A673 (cell line): ENCODE measurements around the gene GPR156. TPM values are rescaled to one million over a fixed set of nuclear protein-coding genes. Genes with fewer than 3 reads are reported as not detected.

Source experiments
- BruUV-seq: library from RNA; stranded (reverse); fragments of 400-500 nt; replicated peaks from 2 replicates; lab custom pipeline; 2021; lab: Mats Ljungman, UMichigan
- CTCF ChIA-PET: fragments of 300-600 bp; sonication (Branson Sonifier 250); formaldehyde crosslinking; loops from one replicate; lab custom pipeline; 2022; ENCODE audit warnings: antibody characterized with exemption; lab: Charles Lee
- POLR2A ChIA-PET: fragments of 300-600 bp; sonication (Branson Sonifier 250); formaldehyde crosslinking; loops from one replicate; lab custom pipeline; 2022; ENCODE audit warnings: antibody characterized with exemption; ENCODE audit not compliant: low non-redundant PET; lab: Charles Lee
- DNase-seq: peaks from one replicate; pipeline ENCODE4 v3.0.0-alpha.2; 2015; ENCODE audit warnings: low spot score
- H3K27ac ChIP-seq: fragments of 200-600 bp; sonication (generic); 2 replicates; pipeline ENCODE4 v1.5.1; 2016; ENCODE audit warnings: mixed run types, low read depth, mild to moderate bottlenecking, mixed read lengths, antibody characterized with exemption, low read length; ENCODE audit not compliant: poor library complexity, severe bottlenecking
- H3K27me3 ChIP-seq: fragments of 200-600 bp; sonication (generic); replicated peaks from 2 replicates; pipeline ENCODE4 v1.6.1; 2017; ENCODE audit warnings: mixed run types, low read depth, mild to moderate bottlenecking, mixed read lengths, antibody characterized with exemption, low read length; ENCODE audit not compliant: insufficient read depth, poor library complexity
- H3K36me3 ChIP-seq: fragments of 200-600 bp; sonication (generic); 2 replicates; pipeline ENCODE4 v1.6.1; 2016; ENCODE audit warnings: mixed run types, mild to moderate bottlenecking, mixed read lengths, antibody characterized with exemption, low read length; ENCODE audit not compliant: insufficient read depth, poor library complexity, severe bottlenecking
- H3K4me1 ChIP-seq: fragments of 200-600 bp; sonication (generic); 2 replicates; pipeline ENCODE4 v1.6.1; 2017; ENCODE audit warnings: mixed run types, mild to moderate bottlenecking, mixed read lengths, antibody characterized with exemption, low read length; ENCODE audit not compliant: insufficient read depth, poor library complexity, severe bottlenecking
- H3K4me3 ChIP-seq: fragments of 200-600 bp; sonication (generic); 2 replicates; pipeline ENCODE4 v1.5.1; 2016; ENCODE audit warnings: low read depth, mixed run types, mild to moderate bottlenecking, mixed read lengths, low read length; ENCODE audit not compliant: poor library complexity, severe bottlenecking
- H3K9me3 ChIP-seq: fragments of 200-600 bp; sonication (generic); 2 replicates; pipeline ENCODE4 v1.6.1; 2016; ENCODE audit warnings: mixed run types, low read depth, mild to moderate bottlenecking, mixed read lengths, antibody characterized with exemption, low read length; ENCODE audit not compliant: poor library complexity, severe bottlenecking
- EZH2 ChIP-seq: fragments of 200-600 bp; sonication (generic); IDR thresholded peaks from 2 replicates; pipeline ENCODE4 v1.6.1; 2017; ENCODE audit warnings: borderline replicate concordance, low read depth, mild to moderate bottlenecking, mixed read lengths, antibody characterized with exemption, low read length; ENCODE audit not compliant: poor library complexity, severe bottlenecking
- intact Hi-C: fragments of 100-400 bp; cut with micrococcal nuclease; formaldehyde crosslinking; loops from one replicate; pipeline ENCODE4 v1.10.0; 2022; ENCODE audit not compliant: unreplicated experiment
- total RNA-seq: library from RNA; stranded (reverse); gene quantifications from 2 replicates; pipeline ENCODE4 v1.2.3, GENCODE V29; 2021
- TF ChIP-seq, protein P1 (sequence below): fragments of 300-800, 200-600 bp; sonication (generic); conservative IDR thresholded peaks from 2 replicates; pipeline ENCODE4 v1.5.1; 2017; ENCODE audit warnings: low read depth, mild to moderate bottlenecking, antibody characterized with exemption, low read length, moderate library complexity, mixed read lengths

The GPR156 gene
- total RNA-seq, 1 experiment from 2014 or later = 0.62 TPM

DNA sequence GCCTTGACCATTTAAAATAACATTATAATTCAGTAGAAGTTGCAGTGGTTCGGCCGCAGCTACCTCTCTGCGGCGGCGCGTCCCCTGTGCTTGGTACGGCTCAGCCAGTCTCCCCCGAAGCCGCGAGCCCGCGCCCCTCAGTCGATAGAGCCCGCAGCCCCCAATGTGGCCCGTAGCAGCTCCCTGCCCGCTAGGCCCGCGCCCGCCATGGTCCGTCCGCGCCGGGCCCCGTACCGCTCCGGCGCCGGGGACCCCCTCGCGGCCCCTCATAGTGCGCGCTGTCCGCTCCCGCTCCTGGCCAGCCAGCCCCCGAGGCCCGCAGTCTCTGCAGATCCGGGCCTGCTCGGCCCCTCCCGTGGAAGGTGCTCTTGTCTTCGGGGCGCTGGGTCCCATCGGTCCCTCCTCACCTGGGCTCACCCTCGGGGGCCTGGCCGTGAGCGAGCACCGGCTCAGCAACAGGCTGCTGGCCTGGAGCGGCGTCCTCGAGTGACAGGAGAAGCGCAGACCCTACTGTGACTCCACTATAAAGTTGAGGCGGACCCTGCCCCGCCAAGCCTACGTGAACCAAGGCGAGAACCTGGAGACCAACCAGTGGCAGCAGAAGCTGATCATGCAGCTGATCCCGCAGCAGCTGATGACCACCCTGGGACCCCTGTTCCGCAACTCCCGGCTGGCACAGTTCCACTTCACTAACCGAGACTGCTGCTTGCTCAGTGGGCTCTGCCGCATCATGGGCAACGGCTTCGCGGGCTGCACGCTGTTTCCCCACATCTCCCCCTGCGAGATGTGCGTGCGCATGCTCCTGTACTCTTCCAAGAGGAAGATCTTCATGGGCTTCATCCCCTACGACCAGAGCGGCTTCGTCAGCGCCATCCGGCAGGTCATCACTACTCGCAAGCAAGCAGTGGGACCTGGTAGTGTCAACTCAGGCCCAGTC is 21.8 kb upstream of the GPR156 start:
- no peaks in the 10 kb centered on the region for H3K9me3 ChIP-seq
- no peak overlapping the region for H3K27ac ChIP-seq
- no peak for DNase-seq
- H3K4me1 ChIP-seq = no peaks in the 10 kb centered on the region
- ChIA-PET CTCF (no interaction called here), POLR2A (interaction anchor here (0.8 kb wide), 1 partner anchor 36 kb away, joined by 3 read pairs; no protein-coding TSS in a partner anchor)
- BruUV-seq = no TSS peak
- no peaks in the 10 kb centered on the region for H3K36me3 ChIP-seq
- H3K4me3 ChIP-seq = no peak overlapping the region
- no peaks in the 10 kb centered on the region for H3K27me3 ChIP-seq
- TF ChIP-seq EZH2 = no peak
- TF ChIP-seq, protein P1, sequence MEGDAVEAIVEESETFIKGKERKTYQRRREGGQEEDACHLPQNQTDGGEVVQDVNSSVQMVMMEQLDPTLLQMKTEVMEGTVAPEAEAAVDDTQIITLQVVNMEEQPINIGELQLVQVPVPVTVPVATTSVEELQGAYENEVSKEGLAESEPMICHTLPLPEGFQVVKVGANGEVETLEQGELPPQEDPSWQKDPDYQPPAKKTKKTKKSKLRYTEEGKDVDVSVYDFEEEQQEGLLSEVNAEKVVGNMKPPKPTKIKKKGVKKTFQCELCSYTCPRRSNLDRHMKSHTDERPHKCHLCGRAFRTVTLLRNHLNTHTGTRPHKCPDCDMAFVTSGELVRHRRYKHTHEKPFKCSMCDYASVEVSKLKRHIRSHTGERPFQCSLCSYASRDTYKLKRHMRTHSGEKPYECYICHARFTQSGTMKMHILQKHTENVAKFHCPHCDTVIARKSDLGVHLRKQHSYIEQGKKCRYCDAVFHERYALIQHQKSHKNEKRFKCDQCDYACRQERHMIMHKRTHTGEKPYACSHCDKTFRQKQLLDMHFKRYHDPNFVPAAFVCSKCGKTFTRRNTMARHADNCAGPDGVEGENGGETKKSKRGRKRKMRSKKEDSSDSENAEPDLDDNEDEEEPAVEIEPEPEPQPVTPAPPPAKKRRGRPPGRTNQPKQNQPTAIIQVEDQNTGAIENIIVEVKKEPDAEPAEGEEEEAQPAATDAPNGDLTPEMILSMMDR = no peak
- intact Hi-C loops = no loop called here

DNA sequence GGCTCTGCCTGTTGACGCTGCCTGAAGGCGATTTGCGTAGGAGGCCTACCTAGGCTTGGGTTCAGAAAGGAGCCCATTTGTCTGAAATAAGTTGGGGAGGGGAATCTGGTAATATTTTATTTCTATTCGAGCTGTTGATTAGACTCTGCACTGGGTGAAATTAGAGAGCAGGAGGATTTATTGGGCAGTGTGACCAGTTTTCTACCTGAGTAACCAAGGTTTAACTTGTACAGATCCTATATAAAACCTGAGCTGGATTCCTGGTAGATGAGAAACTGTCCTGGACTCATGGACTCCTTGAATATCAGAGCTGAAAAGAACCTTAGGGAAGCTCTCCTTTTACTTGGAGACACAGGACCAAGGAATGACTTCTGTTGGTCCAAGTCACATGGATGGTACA is 19.6 kb upstream of the GPR156 start:
- Histone ChIP-seq H3K4me1 (no peaks in the 10 kb centered on the region), H3K27me3 (no peaks in the 10 kb centered on the region), H3K27ac (no peak overlapping the region), H3K36me3 (no peaks in the 10 kb centered on the region), H3K4me3 (no peak overlapping the region), H3K9me3 (no peaks in the 10 kb centered on the region)
- BruUV-seq = no TSS peak
- ChIA-PET CTCF (no interaction called here), POLR2A (no interaction called here)
- DNase-seq = no peak
- no peak for TF ChIP-seq EZH2
- TF ChIP-seq, protein P1 = no peak
- intact Hi-C loops = no loop called here

DNA sequence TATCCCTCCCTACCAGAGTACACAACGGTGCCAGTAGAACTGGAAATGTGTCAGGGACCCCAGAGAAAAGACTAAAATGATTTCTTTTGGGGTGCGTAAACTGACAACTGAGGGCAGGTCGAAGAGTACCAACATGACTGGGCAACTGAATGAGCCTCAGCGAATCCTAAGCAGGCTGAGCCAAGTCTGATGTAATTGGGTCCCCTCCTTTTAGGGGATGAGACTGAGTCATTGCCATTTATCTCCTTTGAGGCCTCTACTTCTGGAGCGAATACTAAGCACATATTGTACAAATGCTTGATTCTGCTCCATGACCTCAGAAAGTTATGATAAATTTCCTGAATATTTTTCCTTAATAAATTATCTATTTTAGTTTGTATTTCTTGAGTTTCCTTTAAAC is 17.3 kb upstream of the GPR156 start:
- Histone ChIP-seq H3K27ac (no peak overlapping the region), H3K4me1 (no peaks in the 10 kb centered on the region), H3K4me3 (no peak overlapping the region), H3K36me3 (no peaks in the 10 kb centered on the region), H3K9me3 (no peaks in the 10 kb centered on the region), H3K27me3 (no peaks in the 10 kb centered on the region)
- BruUV-seq = no TSS peak
- ChIA-PET CTCF (no interaction called here), POLR2A (no interaction called here)
- TF ChIP-seq, protein P1 = no peak
- no peak for TF ChIP-seq EZH2
- intact Hi-C loops = no loop called here
- DNase-seq = peak; percentile 18
